ENCODE measurements around the gene CACNA1H. TPM values are rescaled to one million over a fixed set of nuclear protein-coding genes. Genes with fewer than 3 reads are reported as not detected.
A peak's percentile ranks its signal among the peaks of the same experiment; 100 is the strongest.
"Not testable (repeated sequence)": the region's sequence is repeated elsewhere in the genome, so short reads cannot be mapped to it uniquely, and the experiment has no call there.

CACNA1H gene
- total RNA-seq, 2 experiments from 2014 or later = 0.37 to 1.3 TPM

DNA sequence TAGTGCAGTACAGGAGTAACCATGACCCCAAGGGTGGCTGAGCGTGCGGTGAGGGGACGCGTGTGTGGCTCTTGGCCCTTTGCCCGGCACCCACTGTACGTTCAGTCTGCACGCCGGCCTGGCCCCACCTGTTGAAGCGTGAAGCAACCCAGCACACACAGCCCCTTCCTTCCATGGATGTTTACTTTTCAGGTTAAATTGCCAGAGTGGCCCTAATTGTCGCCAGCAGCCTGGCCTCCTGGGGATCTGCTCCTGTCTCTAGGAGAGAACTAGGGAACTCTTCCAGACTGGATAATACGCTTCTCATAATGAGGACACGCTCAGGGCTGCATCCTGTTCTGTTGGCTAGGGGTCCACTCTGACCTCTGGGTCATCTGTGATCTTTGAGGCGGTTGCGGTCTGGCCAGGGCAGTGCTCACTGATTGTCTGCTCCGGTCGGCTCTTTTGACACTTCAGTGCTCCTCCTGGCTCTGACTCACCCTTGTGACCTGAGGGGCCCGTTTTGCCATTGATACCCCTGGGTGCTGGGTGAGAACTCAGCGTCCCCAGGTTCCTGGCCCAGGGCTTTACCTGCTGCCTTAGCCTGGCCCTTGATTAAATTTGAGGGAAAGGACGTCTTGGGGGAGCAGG lies 44.4 kb downstream of the CACNA1H start:
- Mint-ChIP-seq H3K27ac (no peak overlapping the region), H3K9me3 (ENCODE audit: low read depth) (no peaks in the 10 kb centered on the region), H3K4me3 (no peak overlapping the region), H3K27me3 (no peaks in the 10 kb centered on the region), H3K36me3 (no peaks in the 10 kb centered on the region), H3K4me1 (no peaks in the 10 kb centered on the region)
- no peak for DNase-seq
- CTCF ChIA-PET = no interaction called here
- no peak for ATAC-seq

DNA sequence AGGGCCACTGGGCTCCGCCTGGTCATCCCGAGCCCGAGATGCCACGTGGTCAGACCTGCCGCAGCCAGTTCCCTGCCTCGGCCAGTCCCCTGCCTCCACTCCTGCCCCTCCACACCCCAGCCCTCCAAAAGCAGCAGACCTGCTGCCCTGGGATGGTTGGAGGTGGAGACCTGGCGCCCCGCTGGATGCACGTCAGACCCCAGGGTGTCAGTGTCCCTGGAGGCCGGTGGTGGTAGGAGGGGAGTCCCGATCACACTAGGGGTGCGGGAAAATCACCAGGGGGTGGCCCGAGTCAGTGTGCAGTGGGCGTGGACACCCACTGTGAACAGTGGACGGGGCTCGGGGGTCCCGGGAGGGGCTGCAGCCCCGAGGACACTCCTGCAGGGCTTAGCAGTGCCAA lies 45.3 kb downstream of the CACNA1H start:
- DNase-seq (no peak), ATAC-seq (no peak)
- no peaks in the 10 kb centered on the region for H3K9me3 Mint-ChIP-seq (ENCODE audit: low read depth)
- H3K4me3 Mint-ChIP-seq = no peak overlapping the region
- H3K27ac Mint-ChIP-seq = no peak overlapping the region
- CTCF ChIA-PET = no interaction called here
- no peaks in the 10 kb centered on the region for H3K27me3 Mint-ChIP-seq
- H3K4me1 Mint-ChIP-seq = no peaks in the 10 kb centered on the region
- no peaks in the 10 kb centered on the region for H3K36me3 Mint-ChIP-seq

GRCh38 chr16:1198671-1199346 lies 45.9 kb downstream of the CACNA1H start:
- H3K27me3 Mint-ChIP-seq; DNase-seq; H3K4me1 Mint-ChIP-seq; CTCF ChIA-PET; H3K9me3 Mint-ChIP-seq (ENCODE audit: low read depth); H3K27ac Mint-ChIP-seq; ATAC-seq; H3K4me3 Mint-ChIP-seq; H3K36me3 Mint-ChIP-seq: not testable (repeated sequence)

- no peaks in the 10 kb centered on the region for H3K4me1 Mint-ChIP-seq
- no peak for DNase-seq
- H3K27ac Mint-ChIP-seq = no peak overlapping the region
- H3K27me3 Mint-ChIP-seq = no peaks in the 10 kb centered on the region
- H3K4me3 Mint-ChIP-seq = no peak overlapping the region
- CTCF ChIA-PET = no interaction called here
- ATAC-seq = peak; percentile 25
- no peaks in the 10 kb centered on the region for H3K9me3 Mint-ChIP-seq (ENCODE audit: low read depth)
- no peaks in the 10 kb centered on the region for H3K36me3 Mint-ChIP-seq
These were observed 46.6 kb downstream of the CACNA1H start for GRCh38 chr16:1199347-1200013.

DNA sequence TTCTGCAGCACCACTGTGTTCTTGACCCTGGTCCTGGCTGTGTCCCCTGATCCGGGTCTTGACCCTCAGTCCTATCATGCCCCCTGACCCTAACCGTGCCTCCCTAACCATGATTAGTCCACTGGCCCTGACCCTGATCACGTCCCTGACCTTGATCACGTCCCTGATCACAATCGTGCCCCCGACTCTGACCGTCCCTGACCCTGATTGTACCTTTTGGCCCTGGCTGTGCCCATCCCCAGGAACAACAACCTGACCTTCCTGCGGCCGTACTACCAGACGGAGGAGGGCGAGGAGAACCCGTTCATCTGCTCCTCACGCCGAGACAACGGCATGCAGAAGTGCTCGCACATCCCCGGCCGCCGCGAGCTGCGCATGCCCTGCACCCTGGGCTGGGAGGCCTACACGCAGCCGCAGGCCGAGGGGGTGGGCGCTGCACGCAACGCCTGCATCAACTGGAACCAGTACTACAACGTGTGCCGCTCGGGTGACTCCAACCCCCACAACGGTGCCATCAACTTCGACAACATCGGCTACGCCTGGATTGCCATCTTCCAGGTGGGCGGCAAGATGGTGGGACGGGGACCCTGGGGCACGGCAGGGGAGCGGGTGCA lies 47.2 kb downstream of the CACNA1H start:
- DNase-seq (no peak), ATAC-seq (no peak)
- no peak overlapping the region for H3K4me3 Mint-ChIP-seq
- H3K36me3 Mint-ChIP-seq = no peaks in the 10 kb centered on the region
- H3K27me3 Mint-ChIP-seq = no peaks in the 10 kb centered on the region
- CTCF ChIA-PET = no interaction called here
- no peaks in the 10 kb centered on the region for H3K4me1 Mint-ChIP-seq
- H3K27ac Mint-ChIP-seq = no peak overlapping the region
- H3K9me3 Mint-ChIP-seq (ENCODE audit: low read depth) = no peaks in the 10 kb centered on the region

GRCh38 chr16:1201444-1201843 lies 48.5 kb downstream of the CACNA1H start:
- Mint-ChIP-seq H3K27ac (no peak overlapping the region), H3K36me3 (no peaks in the 10 kb centered on the region), H3K9me3 (ENCODE audit: low read depth) (no peaks in the 10 kb centered on the region), H3K27me3 (no peaks in the 10 kb centered on the region), H3K4me1 (no peaks in the 10 kb centered on the region), H3K4me3 (no peak overlapping the region)
- ATAC-seq (no peak), DNase-seq (no peak)
- CTCF ChIA-PET = no interaction called here

- ATAC-seq = no peak
- Mint-ChIP-seq H3K36me3 (no peaks in the 10 kb centered on the region), H3K4me1 (no peaks in the 10 kb centered on the region), H3K9me3 (ENCODE audit: low read depth) (no peaks in the 10 kb centered on the region), H3K27ac (no peak overlapping the region), H3K27me3 (no peaks in the 10 kb centered on the region), H3K4me3 (no peak overlapping the region)
- CTCF ChIA-PET = no interaction called here
- no peak for DNase-seq
These were observed 49.4 kb downstream of the CACNA1H start for GRCh38 chr16:1202274-1202673.

DNA sequence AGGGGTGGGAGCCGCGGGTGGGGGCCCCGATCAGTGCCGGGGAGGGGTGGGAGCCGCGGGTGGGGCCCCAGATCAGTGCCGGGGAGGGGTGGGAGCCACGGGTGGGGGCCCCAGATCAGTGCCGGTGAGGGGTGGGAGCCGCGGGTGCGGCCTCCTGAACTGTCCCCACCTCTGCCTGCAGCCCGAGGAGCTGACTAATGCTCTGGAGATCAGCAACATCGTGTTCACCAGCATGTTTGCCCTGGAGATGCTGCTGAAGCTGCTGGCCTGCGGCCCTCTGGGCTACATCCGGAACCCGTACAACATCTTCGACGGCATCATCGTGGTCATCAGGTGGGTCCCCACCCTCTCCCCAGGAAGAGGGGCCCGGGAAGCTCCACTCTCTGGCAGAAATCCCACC lies 52.0 kb downstream of the CACNA1H start:
- Mint-ChIP-seq H3K4me3 (no peak overlapping the region), H3K9me3 (ENCODE audit: low read depth) (no peaks in the 10 kb centered on the region), H3K27me3 (no peaks in the 10 kb centered on the region), H3K36me3 (no peaks in the 10 kb centered on the region), H3K27ac (no peak overlapping the region), H3K4me1 (peaks cover 4% of the 10 kb centered on the region)
- CTCF ChIA-PET = no interaction called here
- no peak for DNase-seq
- no peak for ATAC-seq

- Mint-ChIP-seq H3K4me3 (no peak overlapping the region), H3K36me3 (no peaks in the 10 kb centered on the region), H3K27me3 (no peaks in the 10 kb centered on the region), H3K27ac (no peak overlapping the region), H3K4me1 (peaks cover 4% of the 10 kb centered on the region), H3K9me3 (ENCODE audit: low read depth) (no peaks in the 10 kb centered on the region)
- ATAC-seq (no peak), DNase-seq (no peak)
- CTCF ChIA-PET = no interaction called here
These were observed 53.4 kb downstream of the CACNA1H start for GRCh38 chr16:1206326-1206725.

- H3K36me3 Mint-ChIP-seq = no peaks in the 10 kb centered on the region
- DNase-seq (no peak), ATAC-seq (no peak)
- H3K4me1 Mint-ChIP-seq = peaks cover 4% of the 10 kb centered on the region
- no peaks in the 10 kb centered on the region for H3K9me3 Mint-ChIP-seq (ENCODE audit: low read depth)
- H3K4me3 Mint-ChIP-seq = no peak overlapping the region
- no peaks in the 10 kb centered on the region for H3K27me3 Mint-ChIP-seq
- no peak overlapping the region for H3K27ac Mint-ChIP-seq
- CTCF ChIA-PET = no interaction called here
These were observed 53.9 kb downstream of the CACNA1H start for GRCh38 chr16:1206786-1207185.

GRCh38 chr16:1208239-1208830 lies 55.4 kb downstream of the CACNA1H start:
- Mint-ChIP-seq H3K27me3 (no peaks in the 10 kb centered on the region), H3K36me3 (no peaks in the 10 kb centered on the region), H3K9me3 (ENCODE audit: low read depth) (no peaks in the 10 kb centered on the region), H3K4me1 (peaks cover 4% of the 10 kb centered on the region), H3K4me3 (peak overlapping the region; percentile 44), H3K27ac (peak overlapping the region; percentile 76)
- DNase-seq = peak; percentile 54
- peak; percentile 79 for ATAC-seq
- CTCF ChIA-PET = no interaction called here

DNA sequence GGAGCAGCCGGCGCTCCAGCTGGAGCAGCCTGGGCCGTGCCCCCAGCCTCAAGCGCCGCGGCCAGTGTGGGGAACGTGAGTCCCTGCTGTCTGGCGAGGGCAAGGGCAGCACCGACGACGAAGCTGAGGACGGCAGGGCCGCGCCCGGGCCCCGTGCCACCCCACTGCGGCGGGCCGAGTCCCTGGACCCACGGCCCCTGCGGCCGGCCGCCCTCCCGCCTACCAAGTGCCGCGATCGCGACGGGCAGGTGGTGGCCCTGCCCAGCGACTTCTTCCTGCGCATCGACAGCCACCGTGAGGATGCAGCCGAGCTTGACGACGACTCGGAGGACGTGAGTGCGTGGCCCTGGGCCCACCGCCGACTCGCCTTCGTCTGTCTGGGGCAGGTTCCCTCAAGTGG lies 56.2 kb downstream of the CACNA1H start:
- no peak for ATAC-seq
- H3K4me3 Mint-ChIP-seq = no peak overlapping the region

DNA sequence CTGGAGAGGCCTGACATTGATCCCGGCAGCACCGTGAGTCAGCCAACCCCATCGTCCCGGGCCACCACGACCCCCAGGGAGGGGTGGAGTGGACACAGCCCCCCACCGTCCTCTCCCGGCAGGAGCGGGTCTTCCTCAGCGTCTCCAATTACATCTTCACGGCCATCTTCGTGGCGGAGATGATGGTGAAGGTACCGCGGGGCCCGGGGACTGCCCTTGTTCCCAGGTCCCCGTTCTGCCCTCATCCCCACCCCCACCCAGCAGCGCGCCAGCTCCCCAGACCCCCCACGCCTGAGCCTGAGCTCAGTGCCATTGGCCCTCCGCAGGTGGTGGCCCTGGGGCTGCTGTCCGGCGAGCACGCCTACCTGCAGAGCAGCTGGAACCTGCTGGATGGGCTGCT lies 57.6 kb downstream of the CACNA1H start:
- no peaks in the 10 kb centered on the region for H3K36me3 Mint-ChIP-seq
- no peak for DNase-seq
- no peak overlapping the region for H3K27ac Mint-ChIP-seq
- CTCF ChIA-PET = no interaction called here
- no peaks in the 10 kb centered on the region for H3K27me3 Mint-ChIP-seq
- H3K4me3 Mint-ChIP-seq = no peak overlapping the region
- ATAC-seq = no peak
- H3K4me1 Mint-ChIP-seq = peaks cover 4% of the 10 kb centered on the region
- no peaks in the 10 kb centered on the region for H3K9me3 Mint-ChIP-seq (ENCODE audit: low read depth)

More for the DNA sequence above, 56.2 kb downstream of the CACNA1H start:
- DNase-seq = no peak
- CTCF ChIA-PET = no interaction called here
- Mint-ChIP-seq H3K36me3 (no peaks in the 10 kb centered on the region), H3K27ac (no peak overlapping the region), H3K9me3 (ENCODE audit: low read depth) (no peaks in the 10 kb centered on the region), H3K27me3 (no peaks in the 10 kb centered on the region), H3K4me1 (peaks cover 4% of the 10 kb centered on the region)
